Sigmoid colon (tissue), 4 donors: Measurements from ENCODE around the gene ILK.

ENCODE experiments used
- EP300 ChIP-seq, 4 donors: sonication (generic); formaldehyde crosslinking; IDR thresholded peaks; one replicate each; pipeline ENCODE4 v1.6.1; 2017; ENCODE audit warnings: antibody characterized with exemption in 4 of 4
- POLR2A ChIP-seq, 2 donors: fragments of 450-650 bp; IDR thresholded peaks; one replicate each; pipeline ENCODE4 v1.6.1; 2016; ENCODE audit warnings: antibody characterized with exemption in 2 of 2, mild to moderate bottlenecking in 2 of 2, moderate library complexity in 2 of 2
- POLR2AphosphoS5 ChIP-seq, 4 donors: sonication (generic); formaldehyde crosslinking; IDR thresholded peaks; one replicate each; pipeline ENCODE4 v1.6.1; 2017; ENCODE audit warnings: antibody characterized with exemption in 4 of 4
- TF ChIP-seq, protein P1 (sequence below), 4 experiments: fragments of 450-650 bp in 3 of 4; fragments of 200-600 bp in 1 of 4; IDR thresholded peaks; one replicate each; pipeline ENCODE4 v1.5.1; 2016 to 2019; ENCODE audit warnings: antibody characterized with exemption in 4 of 4, mild to moderate bottlenecking in 3 of 4, moderate library complexity in 2 of 4

DNA sequence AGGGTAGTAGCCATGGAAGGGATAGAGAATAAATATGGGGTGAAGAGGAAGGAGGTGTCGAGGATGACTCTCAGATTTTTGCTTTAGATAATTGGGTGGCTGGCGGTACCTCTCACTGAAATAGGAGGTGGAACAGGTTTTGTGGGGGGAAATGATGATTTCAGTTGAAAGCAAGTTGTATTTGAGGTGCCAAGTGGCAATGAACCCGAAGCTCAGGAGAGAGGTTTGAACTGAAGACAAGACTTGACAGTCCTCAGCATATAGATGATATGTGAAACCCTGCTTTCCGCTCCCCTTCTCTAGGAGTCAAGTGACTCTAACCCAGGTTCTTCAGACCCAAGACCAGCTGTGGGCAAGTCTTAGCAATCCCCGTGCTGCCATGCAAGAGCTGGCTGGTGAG is 33.9 kb upstream of the ILK start:
- TF ChIP-seq POLR2AphosphoS5 (IDR thresholded peaks at IDR 0.05): no peak
- TF ChIP-seq, protein P1, sequence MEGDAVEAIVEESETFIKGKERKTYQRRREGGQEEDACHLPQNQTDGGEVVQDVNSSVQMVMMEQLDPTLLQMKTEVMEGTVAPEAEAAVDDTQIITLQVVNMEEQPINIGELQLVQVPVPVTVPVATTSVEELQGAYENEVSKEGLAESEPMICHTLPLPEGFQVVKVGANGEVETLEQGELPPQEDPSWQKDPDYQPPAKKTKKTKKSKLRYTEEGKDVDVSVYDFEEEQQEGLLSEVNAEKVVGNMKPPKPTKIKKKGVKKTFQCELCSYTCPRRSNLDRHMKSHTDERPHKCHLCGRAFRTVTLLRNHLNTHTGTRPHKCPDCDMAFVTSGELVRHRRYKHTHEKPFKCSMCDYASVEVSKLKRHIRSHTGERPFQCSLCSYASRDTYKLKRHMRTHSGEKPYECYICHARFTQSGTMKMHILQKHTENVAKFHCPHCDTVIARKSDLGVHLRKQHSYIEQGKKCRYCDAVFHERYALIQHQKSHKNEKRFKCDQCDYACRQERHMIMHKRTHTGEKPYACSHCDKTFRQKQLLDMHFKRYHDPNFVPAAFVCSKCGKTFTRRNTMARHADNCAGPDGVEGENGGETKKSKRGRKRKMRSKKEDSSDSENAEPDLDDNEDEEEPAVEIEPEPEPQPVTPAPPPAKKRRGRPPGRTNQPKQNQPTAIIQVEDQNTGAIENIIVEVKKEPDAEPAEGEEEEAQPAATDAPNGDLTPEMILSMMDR (IDR thresholded peaks at IDR 0.05): no peak
- no peak for TF ChIP-seq POLR2A (IDR thresholded peaks at IDR 0.05)
- no peak for TF ChIP-seq EP300 (IDR thresholded peaks at IDR 0.05)
